GM19452 (cell line): ENCODE measurements around the gene ZNF296.

Experiments
- ATAC-seq: cut with Tn5 transposase; IDR thresholded peaks from one replicate; pipeline ENCODE4 v1.9.1; 2021; ENCODE audit not compliant: unreplicated experiment

The ZNF296 gene

GRCh38 chr19:45087531-45087930, 11.3 kb upstream of the ZNF296 start:
- ATAC-seq = no peak

- ATAC-seq = no peak
Measured at GRCh38 chr19:45086480-45086879, 10.2 kb upstream of the ZNF296 start.

- ATAC-seq = no peak
Measured at GRCh38 chr19:45082170-45082569, 5.9 kb upstream of the ZNF296 start.

- no peak for ATAC-seq
Measured at GRCh38 chr19:45079911-45080370, 3.7 kb upstream of the ZNF296 start.

GRCh38 chr19:45079063-45079910, 3.0 kb upstream of the ZNF296 start, which contains the start of gene GEMIN7:
TSS of gene GEMIN7 (plus strand) at chr19:45079260. CDS start at chr19:45090115, 10,855 bp downstream.
- no peak for ATAC-seq

- no peak for ATAC-seq
Measured at GRCh38 chr19:45078390-45079062, 2.2 kb upstream of the ZNF296 start.

- ATAC-seq = no peak
Measured at GRCh38 chr19:45076851-45077730, 813 bp upstream of the ZNF296 start.

GRCh38 chr19:45075301-45076028, 813 bp downstream of the ZNF296 start:
- ATAC-seq = peak; percentile 51

GRCh38 chr19:45074744-45075300, 1.5 kb downstream of the ZNF296 start:
- ATAC-seq = no peak

- no peak for ATAC-seq
Measured at GRCh38 chr19:45071969-45072790, 4.1 kb downstream of the ZNF296 start.

GRCh38 chr19:45071545-45071938, 4.7 kb downstream of the ZNF296 start:
- no peak for ATAC-seq

- ATAC-seq = no peak
Measured at GRCh38 chr19:45070861-45071544, 5.3 kb downstream of the ZNF296 start.

GRCh38 chr19:45070214-45070613, 6.1 kb downstream of the ZNF296 start:
- ATAC-seq = no peak

- no peak for ATAC-seq
Measured at GRCh38 chr19:45069056-45069455, 7.2 kb downstream of the ZNF296 start.

GRCh38 chr19:45068041-45068440, 8.2 kb downstream of the ZNF296 start:
- no peak for ATAC-seq

- ATAC-seq = no peak
Measured at GRCh38 chr19:45066921-45067661, 9.2 kb downstream of the ZNF296 start.

- ATAC-seq = no peak
Measured at GRCh38 chr19:45063851-45064801, 12.2 kb downstream of the ZNF296 start.
